Endodermal cell (in vitro differentiated cells): ENCODE data around the gene TRMT44. TPM values are rescaled to one million over a fixed set of nuclear protein-coding genes. Genes with fewer than 3 reads are reported as not detected.

ENCODE experiments used
- DNase-seq: peaks from one replicate; pipeline ENCODE4 v3.0.0-alpha.2; 2017
- H3K27ac ChIP-seq: 2 replicates; pipeline ENCODE4 v1.5.1; 2013; ENCODE audit warnings: mild to moderate bottlenecking, low read depth, low read length, moderate library complexity
- H3K27me3 ChIP-seq: 2 replicates; pipeline ENCODE4 v1.6.1; 2013; ENCODE audit warnings: mild to moderate bottlenecking, low read length, moderate library complexity; ENCODE audit not compliant: insufficient read depth, control insufficient read depth, poor library complexity, severe bottlenecking
- H3K36me3 ChIP-seq: 2 replicates; pipeline ENCODE4 v1.7.0; 2013; ENCODE audit warnings: mild to moderate bottlenecking, low read length, moderate library complexity; ENCODE audit not compliant: control insufficient read depth, insufficient read depth
- H3K4me1 ChIP-seq: one replicate; pipeline ENCODE4 v1.7.0; 2013; ENCODE audit warnings: low read length; ENCODE audit not compliant: control insufficient read depth, insufficient read depth
- H3K4me3 ChIP-seq: 2 replicates; pipeline ENCODE4 v1.5.1; 2013; ENCODE audit warnings: mild to moderate bottlenecking, low read length, moderate library complexity
- H3K9ac ChIP-seq: 2 replicates; pipeline ENCODE4 v1.6.1; 2013; ENCODE audit warnings: mild to moderate bottlenecking, low read length, moderate library complexity; ENCODE audit not compliant: poor library complexity, severe bottlenecking; ENCODE audit errors: extremely low read depth
- H3K9me3 ChIP-seq: 2 replicates; pipeline ENCODE4 v1.6.1; 2013; ENCODE audit warnings: mild to moderate bottlenecking, low read length, moderate library complexity; ENCODE audit not compliant: control insufficient read depth
- H3K27ac Mint-ChIP-seq: 2 replicates; pipeline ENCODE4 v1.8.0; 2020; ENCODE audit warnings: mixed read lengths
- H3K27me3 Mint-ChIP-seq: 2 replicates; pipeline ENCODE4 v1.8.0; 2021; ENCODE audit warnings: mild to moderate bottlenecking, mixed read lengths; ENCODE audit not compliant: insufficient read depth
- H3K36me3 Mint-ChIP-seq: 2 replicates; pipeline ENCODE4 v1.8.0; 2020; ENCODE audit warnings: low read depth, mixed read lengths
- H3K4me1 Mint-ChIP-seq: 2 replicates; pipeline ENCODE4 v1.8.0; 2020; ENCODE audit warnings: mixed read lengths
- H3K4me3 Mint-ChIP-seq: 2 replicates; pipeline ENCODE4 v1.8.0; 2020; ENCODE audit warnings: mild to moderate bottlenecking, moderate library complexity, mixed read lengths
- H3K9me3 Mint-ChIP-seq: 2 replicates; pipeline ENCODE4 v1.8.0; 2020; ENCODE audit warnings: mild to moderate bottlenecking, mixed read lengths
- CTCF ChIP-seq: fragments of 200-600 bp; sonication (generic); conservative IDR thresholded peaks from 2 replicates; pipeline ENCODE4 v1.5.0; 2021; ENCODE audit warnings: antibody characterized with exemption, mild to moderate bottlenecking
- WGBS, 2 experiments: methylation state at CpG; one replicate each; pipeline versions ENCODE4 v1.1.5 to v1.1.7; 2013; ENCODE audit warnings: missing lambda C conversion rate in 2 of 2, mixed read lengths in 1 of 2; ENCODE audit not compliant: insufficient coverage in 1 of 2, insufficient read length in 1 of 2; 5-methylcytosine and 5-hydroxymethylcytosine counted together
- long read RNA-seq, 4 experiments: library from polyadenylated mRNA in 2 of 4; library from RNA in 1 of 4; library from capped mRNA in 1 of 4; stranded (forward) in 3 of 4; unstranded in 1 of 4; transcript quantifications; one replicate each; pipeline ENCODE4 v2.0.0, GENCODE V29; 2020 to 2021; ENCODE audit warnings: inconsistent platforms in 1 of 4
- polyA plus RNA-seq, 2 experiments: library from polyadenylated mRNA; stranded (reverse); fragments of 50-300 nt; gene quantifications; one replicate each; pipeline ENCODE4 v1.2.3, GENCODE V29; 2013
- total RNA-seq, 2 donors: library from RNA; stranded (reverse); fragmentation: NEBNext Ultra II Directional in 1 of 2; extraction: Animal tissue kit (Norgen Biotek cat#: 25700) in 1 of 2; gene quantifications; 2 replicates in 1 of 2; 3 replicates in 1 of 2; pipeline ENCODE4 v1.2.1, GENCODE V29; 2021

TRMT44 gene, protein sequence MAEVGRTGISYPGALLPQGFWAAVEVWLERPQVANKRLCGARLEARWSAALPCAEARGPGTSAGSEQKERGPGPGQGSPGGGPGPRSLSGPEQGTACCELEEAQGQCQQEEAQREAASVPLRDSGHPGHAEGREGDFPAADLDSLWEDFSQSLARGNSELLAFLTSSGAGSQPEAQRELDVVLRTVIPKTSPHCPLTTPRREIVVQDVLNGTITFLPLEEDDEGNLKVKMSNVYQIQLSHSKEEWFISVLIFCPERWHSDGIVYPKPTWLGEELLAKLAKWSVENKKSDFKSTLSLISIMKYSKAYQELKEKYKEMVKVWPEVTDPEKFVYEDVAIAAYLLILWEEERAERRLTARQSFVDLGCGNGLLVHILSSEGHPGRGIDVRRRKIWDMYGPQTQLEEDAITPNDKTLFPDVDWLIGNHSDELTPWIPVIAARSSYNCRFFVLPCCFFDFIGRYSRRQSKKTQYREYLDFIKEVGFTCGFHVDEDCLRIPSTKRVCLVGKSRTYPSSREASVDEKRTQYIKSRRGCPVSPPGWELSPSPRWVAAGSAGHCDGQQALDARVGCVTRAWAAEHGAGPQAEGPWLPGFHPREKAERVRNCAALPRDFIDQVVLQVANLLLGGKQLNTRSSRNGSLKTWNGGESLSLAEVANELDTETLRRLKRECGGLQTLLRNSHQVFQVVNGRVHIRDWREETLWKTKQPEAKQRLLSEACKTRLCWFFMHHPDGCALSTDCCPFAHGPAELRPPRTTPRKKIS
- 100 to 1,000 TPM in 1 of 2 donors, 10 to 100 TPM in 1; 45.9 to 114 TPM for total RNA-seq
- 27.2 TPM for polyA plus RNA-seq (2013, experiment 1 of 2)
- polyA plus RNA-seq (2013, experiment 2 of 2) = 32.3 TPM
- long read RNA-seq, experiment 1, transcript TRMT44-209 (2 exons, 770 nt) = major isoform, 33 of 64 reads
- long read RNA-seq, experiment 1, partial matches to known transcripts = 4 of 64 reads
- long read RNA-seq, experiment 1, other reads (novel, unspliced or antisense) = 24 of 64 reads
- long read RNA-seq, experiment 2, transcript TRMT44-209 (2 exons, 770 nt) = major isoform, 113 of 206 reads
- long read RNA-seq, experiment 2, transcript TRMT44-201 (11 exons, 2,799 nt) = minor isoform, 8 of 206 reads
- long read RNA-seq, experiment 2, partial matches to known transcripts = 27 of 206 reads
- long read RNA-seq, experiment 2, other reads (novel, unspliced or antisense) = 58 of 206 reads
- long read RNA-seq, experiment 3, transcript TRMT44-209 (2 exons, 770 nt) = major isoform, 6 of 14 reads
- long read RNA-seq, experiment 3, partial matches to known transcripts = 1 of 14 reads
- long read RNA-seq, experiment 3, other reads (novel, unspliced or antisense) = 7 of 14 reads
- long read RNA-seq, experiment 4, transcript TRMT44-209 (2 exons, 770 nt) = major isoform, 130 of 183 reads
- long read RNA-seq, experiment 4, partial matches to known transcripts = 25 of 183 reads
- long read RNA-seq, experiment 4, other reads (novel, unspliced or antisense) = 27 of 183 reads

DNA sequence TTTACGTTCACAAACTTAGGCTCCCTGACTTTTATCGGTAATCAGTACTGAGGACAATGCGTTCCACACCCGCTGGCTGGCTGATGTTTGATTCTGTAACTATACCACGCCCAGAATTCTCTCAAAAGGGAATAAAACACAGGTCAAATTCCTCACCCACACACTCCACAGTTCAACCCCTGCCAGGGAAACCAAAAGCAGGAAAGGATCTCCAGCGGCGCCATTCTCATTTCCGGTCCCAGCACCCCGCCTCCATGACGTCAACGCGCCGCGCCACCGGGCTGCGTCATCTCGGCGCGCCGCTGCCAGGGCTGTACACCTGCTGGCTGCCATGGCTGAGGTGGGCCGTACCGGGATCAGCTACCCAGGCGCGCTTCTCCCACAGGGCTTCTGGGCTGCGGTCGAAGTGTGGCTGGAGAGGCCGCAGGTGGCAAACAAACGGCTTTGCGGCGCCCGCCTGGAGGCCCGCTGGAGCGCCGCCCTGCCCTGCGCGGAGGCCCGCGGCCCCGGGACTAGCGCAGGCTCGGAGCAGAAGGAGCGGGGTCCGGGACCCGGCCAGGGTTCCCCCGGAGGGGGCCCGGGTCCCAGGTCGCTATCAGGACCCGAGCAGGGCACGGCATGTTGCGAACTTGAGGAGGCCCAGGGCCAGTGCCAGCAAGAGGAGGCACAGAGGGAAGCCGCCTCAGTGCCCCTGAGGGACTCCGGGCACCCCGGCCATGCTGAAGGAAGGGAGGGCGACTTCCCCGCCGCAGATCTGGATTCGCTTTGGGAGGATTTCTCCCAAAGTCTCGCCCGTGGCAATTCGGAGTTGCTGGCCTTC, at the start of gene TRMT44, which contains the start of gene ACOX3:
TRMT44 (plus strand) TSS at position 286 of the 820 bp plus-strand sequence; CDS start at position 332, 46 bp downstream.
ACOX3 (minus strand) TSS at position 232 of the 820 bp plus-strand sequence. CDS start 24,202 bp downstream, outside the sequence.
- peak; percentile 98 for DNase-seq
- Histone ChIP-seq H3K9ac (peak within 1 kb of the TSS; percentile 74), H3K4me1 (peaks cover 2% of the 10 kb centered on the region), H3K9me3 (peaks cover 32% of the 10 kb centered on the region), H3K36me3 (peaks cover 37% of the 10 kb centered on the region), H3K27me3 (no peaks in the 10 kb centered on the region), H3K27ac (peak within 1 kb of the TSS; percentile 90), H3K4me3 (peak within 1 kb of the TSS; percentile 92)
- peaks cover 17% of the 10 kb centered on the region for H3K36me3 Mint-ChIP-seq
- 1 to 6% methylated on average over 19 to 60 of the region's 60 CpGs for WGBS, 2 experiments
- peaks cover 33% of the 10 kb centered on the region for H3K4me1 Mint-ChIP-seq
- no peaks in the 10 kb centered on the region for H3K27me3 Mint-ChIP-seq
- peak within 1 kb of the TSS; percentile 98 for H3K27ac Mint-ChIP-seq
- peaks cover 39% of the 10 kb centered on the region for H3K9me3 Mint-ChIP-seq
- peak within 1 kb of the TSS; percentile 84 for H3K4me3 Mint-ChIP-seq
- no peak for TF ChIP-seq CTCF

DNA sequence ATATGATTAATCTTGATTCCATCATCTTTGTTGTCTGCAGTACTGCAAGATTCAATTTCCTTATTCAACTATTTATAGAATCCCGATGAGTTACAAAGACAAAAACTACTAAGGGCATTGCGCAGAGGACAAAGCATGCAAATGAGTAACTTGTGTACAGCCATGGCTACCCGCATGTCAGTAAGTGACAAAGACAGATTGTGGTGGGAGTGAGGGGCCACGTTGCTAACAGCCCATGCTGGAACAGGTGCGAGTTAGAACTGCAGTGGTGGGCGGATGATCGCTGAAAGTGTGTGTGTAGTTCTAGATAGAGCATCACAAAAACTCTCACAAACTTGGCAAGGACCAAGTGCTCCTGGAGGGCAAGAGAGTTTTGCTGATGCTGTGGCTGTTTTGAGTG, 49.5 kb upstream of the TRMT44 start:
- H3K27ac Mint-ChIP-seq = no peak overlapping the region

More for the DNA sequence above, 49.5 kb upstream of the TRMT44 start:
- H3K4me1 Mint-ChIP-seq = no peaks in the 10 kb centered on the region
- no peak for DNase-seq
- no peaks in the 10 kb centered on the region for H3K27me3 Mint-ChIP-seq
- H3K36me3 ChIP-seq = peaks cover 81% of the 10 kb centered on the region
- H3K9me3 Mint-ChIP-seq = no peaks in the 10 kb centered on the region
- H3K27me3 ChIP-seq = no peaks in the 10 kb centered on the region
- H3K27ac ChIP-seq = no peak overlapping the region
- no peak overlapping the region for H3K4me3 Mint-ChIP-seq
- 92 to 96% methylated on average over 3 to 7 of the region's 7 CpGs for WGBS, 2 experiments
- TF ChIP-seq CTCF = no peak
- no peak overlapping the region for H3K9ac ChIP-seq
- no peaks in the 10 kb centered on the region for H3K4me1 ChIP-seq
- peaks cover 50% of the 10 kb centered on the region for H3K36me3 Mint-ChIP-seq
- H3K9me3 ChIP-seq = no peaks in the 10 kb centered on the region
- no peak overlapping the region for H3K4me3 ChIP-seq
